Bone marrow (tissue), 2 donors: Measurements from ENCODE around the gene ADM2.
"Not testable (repeated sequence)": the region's sequence is repeated elsewhere in the genome, so short reads cannot be mapped to it uniquely, and the experiment has no call there.

Source experiments
- DNase-seq, 2 donors: peaks; one replicate each; lab custom pipeline; 2025; lab: John Stamatoyannopoulos, UW

ADM2 gene

GRCh38 chr22:50506611-50507420, 25.5 kb downstream of the ADM2 start:
- DNase-seq: no peak

GRCh38 chr22:50507421-50507990, 26.2 kb downstream of the ADM2 start, which contains the start of gene LMF2:
Gene LMF2, minus strand, starts transcription at chr22:50507702. Its CDS starts 27 bp downstream, at chr22:50507675.
- DNase-seq: peak in 1 of 2 donors; percentile 90

DNA sequence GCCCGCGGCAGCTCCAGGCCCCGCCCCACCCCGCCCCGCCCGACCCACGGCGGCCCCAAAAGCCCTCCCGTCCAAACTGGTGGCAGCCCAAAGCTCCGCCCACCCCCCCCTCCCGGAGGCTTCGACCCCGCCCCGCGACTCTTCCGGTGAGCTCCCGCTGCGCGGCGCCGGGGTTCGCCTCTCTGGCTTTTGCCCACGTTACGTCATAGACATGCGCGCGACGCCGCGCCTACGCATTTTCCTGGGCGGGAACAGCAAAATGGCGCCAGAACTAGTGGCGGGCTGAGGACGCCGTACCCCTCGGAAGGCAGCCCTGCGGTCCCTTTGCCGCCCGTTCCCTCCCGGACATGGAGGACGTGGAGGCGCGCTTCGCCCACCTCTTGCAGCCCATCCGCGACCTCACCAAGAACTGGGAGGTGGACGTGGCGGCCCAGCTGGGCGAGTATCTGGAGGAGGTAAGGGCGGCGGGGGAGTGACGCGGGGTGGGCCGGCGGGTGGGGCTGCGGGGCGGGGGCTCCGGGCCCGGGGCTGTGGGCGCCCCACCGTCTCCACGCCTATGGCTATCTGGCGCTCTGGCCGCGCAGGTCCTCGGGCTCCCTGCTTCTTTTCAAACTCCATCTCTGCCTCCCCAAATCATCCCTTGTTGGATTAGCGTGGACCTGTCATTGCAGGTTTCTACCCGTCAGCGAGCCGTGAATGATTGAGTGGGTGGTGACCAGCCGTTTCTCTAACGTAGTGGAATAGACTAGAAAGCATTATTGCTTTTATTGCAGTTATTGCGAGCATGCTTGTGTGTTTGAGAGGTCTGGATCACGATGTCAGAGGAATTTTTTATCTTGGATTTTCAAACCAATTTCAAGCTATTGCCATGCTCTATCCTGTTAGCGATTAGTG, 26.9 kb downstream of the ADM2 start, which contains the start of gene NCAPH2:
TSS of gene NCAPH2 (plus strand) at position 234 of the 894 bp plus-strand sequence. CDS start at position 348, 114 bp downstream.
- peak; percentile 90 to 100 for DNase-seq

DNA sequence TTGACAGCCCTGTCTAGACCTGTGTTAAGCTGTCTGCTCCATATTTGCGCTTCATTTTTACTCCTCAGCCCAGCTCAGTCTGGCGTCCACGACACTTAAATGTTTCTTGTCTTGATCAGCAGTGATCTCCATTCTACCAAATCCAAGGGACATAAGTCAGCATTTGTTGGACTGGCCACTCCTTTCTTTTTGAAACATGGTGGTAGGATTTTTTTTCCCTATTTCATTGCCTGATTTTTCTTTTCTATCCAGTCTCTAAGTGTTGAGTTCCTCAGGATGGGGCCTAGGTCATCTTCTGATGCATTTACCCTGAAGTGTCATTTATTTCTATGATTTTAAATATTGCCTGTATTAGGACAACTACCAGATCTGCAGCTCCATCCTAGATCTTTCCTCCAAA, 27.6 kb downstream of the ADM2 start:
- DNase-seq: no peak

- no peak for DNase-seq
Observed at GRCh38 chr22:50513175-50513574, 31.8 kb downstream of the ADM2 start.

GRCh38 chr22:50516068-50516467, 34.7 kb downstream of the ADM2 start:
- DNase-seq: no peak

DNA sequence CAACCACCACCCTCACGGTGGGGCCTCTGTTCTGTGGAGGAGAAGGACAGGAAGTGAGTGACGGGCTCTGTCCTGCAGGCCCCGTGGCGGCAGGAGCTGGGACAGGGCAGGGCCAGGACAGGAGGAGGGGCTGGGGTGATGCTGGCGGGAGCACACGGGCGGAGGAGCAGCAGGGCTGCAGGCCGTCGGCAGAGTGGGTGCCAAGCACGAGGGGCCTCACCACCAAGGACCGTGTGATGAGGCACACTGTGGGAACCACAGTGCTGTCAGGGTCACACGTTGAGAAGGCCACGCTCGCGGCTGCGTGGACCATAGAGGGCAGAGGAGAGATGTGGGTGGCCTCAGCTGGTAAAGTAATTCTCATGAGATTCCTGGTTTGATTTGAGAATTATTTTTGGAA, 35.5 kb downstream of the ADM2 start:
- no peak for DNase-seq

DNA sequence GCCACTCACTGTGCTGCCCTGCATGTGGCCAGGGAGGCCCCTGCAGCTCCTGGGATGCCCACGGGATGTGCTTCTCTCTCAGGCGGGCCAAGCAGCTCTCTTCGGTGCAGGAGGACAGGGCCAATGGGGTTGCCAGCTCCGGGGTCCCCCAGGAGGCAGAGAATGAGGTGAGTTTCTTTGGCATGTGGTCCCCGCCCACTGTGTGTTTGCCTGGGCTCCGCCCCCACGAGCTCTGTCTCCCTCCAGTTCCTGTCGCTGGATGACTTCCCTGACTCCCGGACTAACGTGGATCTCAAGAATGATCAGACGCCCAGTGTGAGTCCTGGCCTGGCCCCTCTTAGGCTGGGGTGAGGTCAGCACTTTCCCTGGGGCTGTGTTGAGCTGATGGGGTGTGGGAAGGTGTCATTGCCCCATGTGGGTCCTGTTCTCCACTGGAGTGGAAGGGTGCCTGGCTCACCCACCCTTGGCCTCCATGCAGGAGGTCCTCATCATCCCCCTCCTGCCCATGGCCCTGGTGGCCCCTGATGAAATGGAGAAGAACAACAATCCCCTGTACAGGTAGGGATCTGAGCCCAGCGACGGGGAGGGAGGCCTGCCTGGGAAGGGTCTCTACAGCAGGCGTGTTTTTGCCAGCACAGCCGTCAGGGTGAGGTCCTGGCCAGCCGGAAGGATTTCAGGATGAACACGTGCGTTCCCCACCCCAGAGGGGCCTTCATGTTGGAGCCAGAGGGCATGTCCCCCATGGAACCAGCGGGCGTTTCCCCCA, 36.3 kb downstream of the ADM2 start:
- no peak for DNase-seq

- no peak for DNase-seq
Observed at GRCh38 chr22:50518606-50519005, 37.3 kb downstream of the ADM2 start.

GRCh38 chr22:50519151-50519550, 37.8 kb downstream of the ADM2 start:
- no peak for DNase-seq

GRCh38 chr22:50520184-50520583, 38.8 kb downstream of the ADM2 start:
- DNase-seq: not testable (repeated sequence)

DNA sequence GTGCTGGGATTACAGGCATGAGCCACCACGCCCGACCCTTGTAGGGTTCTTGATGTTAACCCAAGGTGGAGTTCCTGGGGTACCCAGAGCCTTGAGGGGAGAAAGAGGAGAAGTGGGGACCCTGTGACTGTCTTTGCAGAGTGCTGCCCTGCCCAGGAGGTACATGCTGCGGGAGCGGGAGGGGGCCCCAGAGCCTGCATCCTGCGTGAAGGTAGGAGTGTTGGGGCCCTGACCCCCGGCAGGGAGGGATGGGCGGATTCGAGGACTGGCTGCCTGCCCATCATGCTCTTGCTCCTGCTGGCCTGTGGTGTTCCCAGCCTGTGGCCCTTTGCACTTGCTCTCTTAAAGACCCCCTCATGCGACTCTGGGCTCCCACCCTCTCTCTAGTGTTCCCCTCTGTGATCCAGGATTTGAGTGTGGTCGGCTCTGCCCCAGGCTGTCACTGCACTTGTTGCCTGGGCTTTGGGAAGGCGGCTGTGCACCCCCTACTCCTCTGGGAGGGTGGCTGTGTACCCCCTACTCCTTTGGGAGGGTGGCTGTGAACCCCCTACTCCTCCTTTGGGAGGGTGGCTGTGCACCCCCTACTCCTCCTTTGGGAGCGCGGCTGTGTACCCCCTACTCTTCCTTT, 39.6 kb downstream of the ADM2 start:
- no peak for DNase-seq

- DNase-seq: no peak
Observed at GRCh38 chr22:50521710-50522109, 40.4 kb downstream of the ADM2 start.

DNA sequence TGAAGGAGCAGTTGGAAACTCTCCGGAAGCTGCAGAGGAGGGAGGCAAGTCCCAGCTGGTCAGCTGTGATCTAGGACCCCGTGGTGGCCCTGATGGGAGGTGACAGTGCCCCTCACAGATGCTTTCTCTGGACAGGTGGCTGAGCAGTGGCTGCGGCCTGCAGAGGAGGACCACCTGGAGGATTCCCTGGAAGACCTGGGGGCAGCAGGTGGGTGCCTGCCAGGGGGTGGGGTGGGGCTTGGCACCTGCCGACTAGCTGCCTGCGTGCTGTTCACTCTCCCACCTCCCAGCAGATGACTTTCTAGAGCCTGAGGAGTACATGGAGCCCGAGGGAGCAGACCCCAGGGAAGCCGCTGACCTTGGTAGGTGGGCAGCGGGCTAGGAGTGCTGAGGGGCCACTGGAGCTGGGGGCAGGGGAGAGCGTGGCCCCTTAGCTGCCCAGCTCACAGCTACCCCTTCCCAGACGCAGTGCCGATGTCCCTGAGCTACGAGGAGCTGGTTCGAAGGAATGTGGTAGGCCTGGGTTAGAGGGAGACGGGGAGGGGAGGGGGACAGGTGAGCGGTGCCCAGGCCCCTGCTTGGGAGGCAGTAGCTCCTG, 41.0 kb downstream of the ADM2 start:
- DNase-seq: no peak

DNA sequence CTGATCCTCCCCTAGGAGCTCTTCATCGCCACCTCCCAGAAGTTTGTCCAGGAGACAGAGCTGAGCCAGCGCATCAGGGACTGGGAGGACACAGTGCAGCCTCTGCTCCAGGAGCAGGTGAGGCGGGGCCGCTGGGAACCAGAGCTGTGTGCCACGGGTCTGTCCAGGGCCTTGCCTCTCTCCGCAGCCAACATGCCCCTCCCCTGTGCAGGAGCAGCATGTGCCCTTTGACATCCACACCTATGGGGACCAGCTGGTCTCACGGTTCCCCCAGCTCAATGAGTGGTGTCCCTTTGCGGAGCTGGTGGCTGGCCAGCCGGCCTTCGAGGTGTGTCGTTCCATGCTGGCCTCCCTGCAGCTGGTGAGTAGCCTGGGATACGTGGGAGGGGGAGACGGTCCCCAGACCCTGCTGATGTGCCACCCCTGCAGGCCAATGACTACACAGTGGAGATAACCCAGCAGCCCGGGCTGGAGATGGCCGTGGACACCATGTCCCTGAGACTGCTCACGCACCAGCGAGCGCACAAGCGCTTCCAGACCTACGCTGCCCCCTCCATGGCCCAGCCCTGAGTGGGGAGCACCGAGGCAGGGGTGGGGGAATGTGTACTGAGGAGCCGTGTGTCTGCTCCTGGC, 41.6 kb downstream of the ADM2 start:
- no peak for DNase-seq

GRCh38 chr22:50523458-50523805, 42.1 kb downstream of the ADM2 start:
- no peak for DNase-seq

DNA sequence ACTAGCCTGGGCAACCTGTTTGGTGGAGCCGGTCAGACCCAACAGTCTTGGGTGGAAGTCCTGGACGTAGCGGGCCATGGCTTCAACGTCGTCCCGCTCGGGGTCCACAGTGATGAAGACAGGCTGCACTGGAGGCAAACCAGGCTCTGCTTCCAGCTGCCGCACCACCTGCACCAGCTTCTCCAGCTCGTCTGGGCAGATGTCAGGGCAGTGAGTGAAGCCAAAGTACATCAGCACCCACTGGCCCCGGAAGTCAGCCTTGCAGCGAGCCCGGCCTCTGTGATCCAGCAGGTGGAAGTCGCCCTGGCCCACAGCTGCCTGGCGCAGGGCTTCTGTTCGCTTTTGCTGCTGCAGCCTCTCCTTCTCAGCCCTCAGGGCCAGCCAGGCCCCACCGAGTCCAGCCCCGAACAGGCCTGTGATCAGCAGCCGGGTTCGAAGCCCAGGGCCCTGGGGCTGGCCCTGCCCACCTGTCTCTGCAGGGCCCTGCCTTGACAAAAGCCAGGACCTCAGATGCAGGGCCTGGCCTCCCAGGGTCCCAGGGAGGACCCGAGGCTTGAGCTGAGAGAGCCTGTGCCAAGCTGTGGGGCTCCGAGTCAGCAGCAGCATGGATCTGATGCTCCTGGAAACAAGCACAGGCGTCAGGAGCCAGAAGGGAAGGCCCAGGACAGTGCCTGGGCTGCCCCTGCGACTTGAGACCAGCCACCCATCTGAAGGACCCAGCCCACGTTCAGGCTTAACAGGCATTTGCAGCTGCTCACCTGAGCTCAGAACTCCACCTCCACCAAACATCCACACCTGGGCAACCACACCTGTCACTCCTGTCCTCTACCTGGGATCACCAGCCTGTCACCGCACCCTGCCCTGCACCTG, 42.7 kb downstream of the ADM2 start:
- no peak for DNase-seq

DNA sequence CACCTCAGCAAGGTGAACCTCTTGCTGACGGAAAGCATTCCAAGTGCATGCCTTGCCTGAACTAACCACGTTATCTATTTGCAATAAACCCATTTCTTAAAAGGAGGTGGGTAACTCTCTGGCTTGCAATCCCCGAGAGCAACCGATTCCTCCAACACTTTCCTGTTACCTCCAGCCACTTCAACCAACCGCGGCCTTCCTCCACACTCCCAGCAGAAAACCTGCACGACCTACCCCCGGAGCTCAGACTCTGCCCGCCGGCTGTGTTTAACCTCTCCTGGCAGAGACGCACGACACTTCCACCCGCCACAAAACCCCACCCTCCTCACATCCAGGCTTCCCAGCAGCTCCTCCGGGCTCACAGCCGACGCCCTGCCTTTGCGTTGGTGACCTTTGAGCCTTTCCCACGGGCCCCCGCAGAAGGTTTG, 43.3 kb downstream of the ADM2 start:
- DNase-seq: no peak

GRCh38 chr22:50525104-50525857, 43.9 kb downstream of the ADM2 start, which contains the start of gene SCO2:
Gene SCO2, minus strand, starts transcription at chr22:50525598. Its CDS starts 1,187 bp downstream, at chr22:50524411.
- peak; percentile 79 to 91 for DNase-seq
